A549 (cell line): ENCODE results near the gene CNBD2.

ENCODE experiments used
- CBX8 ChIP-seq: fragments of 200-600 bp; sonication (generic); IDR thresholded peaks from 2 replicates; pipeline ENCODE4 v1.6.1; 2016
- CEBPB ChIP-seq, 2 experiments: fragments of >200 bp in 1 of 2; sonication (Bioruptor Twin) in 1 of 2; formaldehyde crosslinking in 1 of 2; IDR thresholded peaks; 2 replicates each; pipeline ENCODE4 v1.6.1; 2012 to 2016
- EHMT2 ChIP-seq: fragments of 200-600 bp; sonication (generic); IDR thresholded peaks from 2 replicates; pipeline ENCODE4 v1.6.1; 2016; ENCODE audit warnings: antibody characterized with exemption, low read depth, mild to moderate bottlenecking, moderate library complexity
- MAZ ChIP-seq: fragments of 150-350 bp; IDR thresholded peaks from 2 replicates; pipeline ENCODE4 v1.6.1; 2014; ENCODE audit warnings: antibody characterized with exemption, low read depth, low read length, borderline replicate concordance
- MYC ChIP-seq: IDR thresholded peaks from 2 replicates; pipeline ENCODE4 v1.6.1; 2012; ENCODE audit warnings: mild to moderate bottlenecking, inconsistent platforms, low read length, improper control_type of control experiment, borderline replicate concordance
- POLR2A ChIP-seq: IDR thresholded peaks from 2 replicates; pipeline ENCODE4 v1.6.1; 2012; ENCODE audit warnings: mild to moderate bottlenecking, low read length
- RAD21 ChIP-seq, 2 experiments: fragments of >200 bp in 1 of 2; sonication (Bioruptor Twin) in 1 of 2; formaldehyde crosslinking in 1 of 2; IDR thresholded peaks in 1 of 2; conservative IDR thresholded peaks in 1 of 2; 2 replicates in 1 of 2; 3 replicates in 1 of 2; pipeline ENCODE4 v1.6.1; 2012 to 2018; ENCODE audit warnings: inconsistent platforms in 1 of 2
- ZFP36 ChIP-seq: fragments of 450-650 bp; IDR thresholded peaks from 2 replicates; pipeline ENCODE4 v1.6.1; 2014; ENCODE audit warnings: borderline replicate concordance; ENCODE audit not compliant: partially characterized antibody
- TF ChIP-seq, protein P1 (sequence below): fragments of >200 bp; sonication (Bioruptor Twin); formaldehyde crosslinking; IDR thresholded peaks from 3 replicates; pipeline ENCODE4 v1.5.1; 2016
- TF ChIP-seq, protein P2 (sequence below): fragments of 200-600 bp; sonication (generic); IDR thresholded peaks from 2 replicates; pipeline ENCODE4 v1.6.1; 2016; ENCODE audit warnings: antibody characterized with exemption, mild to moderate bottlenecking, moderate library complexity

DNA sequence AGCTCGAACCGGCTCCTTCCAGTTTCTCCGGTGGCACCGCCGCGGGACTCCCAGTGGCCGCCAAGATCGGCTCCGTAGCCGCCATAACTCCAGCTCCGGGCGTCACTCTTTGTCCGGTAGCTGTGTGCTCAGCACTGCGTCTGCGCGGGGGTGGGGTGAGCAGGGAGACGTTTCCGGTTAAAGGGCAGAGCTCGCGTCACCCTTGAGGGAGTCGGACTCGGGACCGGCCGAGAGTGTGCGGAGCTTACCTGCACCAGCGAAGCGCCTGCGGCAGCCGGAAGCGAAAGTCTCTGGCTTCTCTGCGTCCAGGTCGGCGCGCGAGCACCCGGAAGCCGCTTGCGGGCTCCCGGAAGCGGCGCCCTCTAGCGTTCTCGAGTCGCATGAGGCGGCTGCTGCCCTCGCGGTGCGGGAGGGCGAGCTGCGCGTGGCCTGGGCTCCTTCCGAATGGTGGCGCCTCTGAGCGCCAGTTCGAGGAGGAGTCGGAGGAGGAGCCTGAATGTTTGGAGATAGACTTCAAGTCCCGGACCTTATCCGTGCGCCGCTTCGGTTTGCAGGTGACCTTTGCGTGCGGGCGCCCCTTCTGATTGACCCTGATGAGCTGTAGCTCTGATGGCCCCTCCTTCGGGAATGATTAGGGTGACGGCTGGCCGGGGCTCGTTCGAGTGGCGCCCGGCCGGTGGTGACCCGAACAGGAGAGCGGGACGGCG, 14.0 kb upstream of the CNBD2 start, which contains the start of gene SCAND1:
- TF ChIP-seq POLR2A (peak; percentile 85), CBX8 (no peak), MYC (peak; percentile 98), EHMT2 (no peak), ZFP36 (no peak), MAZ (0 out of 2 replicates have a peak, but pooled peaks have one; percentile 30), RAD21 (conservative IDR thresholded peaks at IDR 0.05 in 1 of 2, IDR thresholded peaks at IDR 0.05 in 1 of 2) (peak; percentile 46 to 69; a peak in 4 of 5 replicates), CEBPB (IDR thresholded peaks at IDR 0.05) (0 out of 4 replicates have a peak, but pooled peaks of 1 of the 2 experiments have one; percentile 22)
- TF ChIP-seq, protein P1, sequence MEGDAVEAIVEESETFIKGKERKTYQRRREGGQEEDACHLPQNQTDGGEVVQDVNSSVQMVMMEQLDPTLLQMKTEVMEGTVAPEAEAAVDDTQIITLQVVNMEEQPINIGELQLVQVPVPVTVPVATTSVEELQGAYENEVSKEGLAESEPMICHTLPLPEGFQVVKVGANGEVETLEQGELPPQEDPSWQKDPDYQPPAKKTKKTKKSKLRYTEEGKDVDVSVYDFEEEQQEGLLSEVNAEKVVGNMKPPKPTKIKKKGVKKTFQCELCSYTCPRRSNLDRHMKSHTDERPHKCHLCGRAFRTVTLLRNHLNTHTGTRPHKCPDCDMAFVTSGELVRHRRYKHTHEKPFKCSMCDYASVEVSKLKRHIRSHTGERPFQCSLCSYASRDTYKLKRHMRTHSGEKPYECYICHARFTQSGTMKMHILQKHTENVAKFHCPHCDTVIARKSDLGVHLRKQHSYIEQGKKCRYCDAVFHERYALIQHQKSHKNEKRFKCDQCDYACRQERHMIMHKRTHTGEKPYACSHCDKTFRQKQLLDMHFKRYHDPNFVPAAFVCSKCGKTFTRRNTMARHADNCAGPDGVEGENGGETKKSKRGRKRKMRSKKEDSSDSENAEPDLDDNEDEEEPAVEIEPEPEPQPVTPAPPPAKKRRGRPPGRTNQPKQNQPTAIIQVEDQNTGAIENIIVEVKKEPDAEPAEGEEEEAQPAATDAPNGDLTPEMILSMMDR, result peak; percentile 99
- TF ChIP-seq, protein P2, sequence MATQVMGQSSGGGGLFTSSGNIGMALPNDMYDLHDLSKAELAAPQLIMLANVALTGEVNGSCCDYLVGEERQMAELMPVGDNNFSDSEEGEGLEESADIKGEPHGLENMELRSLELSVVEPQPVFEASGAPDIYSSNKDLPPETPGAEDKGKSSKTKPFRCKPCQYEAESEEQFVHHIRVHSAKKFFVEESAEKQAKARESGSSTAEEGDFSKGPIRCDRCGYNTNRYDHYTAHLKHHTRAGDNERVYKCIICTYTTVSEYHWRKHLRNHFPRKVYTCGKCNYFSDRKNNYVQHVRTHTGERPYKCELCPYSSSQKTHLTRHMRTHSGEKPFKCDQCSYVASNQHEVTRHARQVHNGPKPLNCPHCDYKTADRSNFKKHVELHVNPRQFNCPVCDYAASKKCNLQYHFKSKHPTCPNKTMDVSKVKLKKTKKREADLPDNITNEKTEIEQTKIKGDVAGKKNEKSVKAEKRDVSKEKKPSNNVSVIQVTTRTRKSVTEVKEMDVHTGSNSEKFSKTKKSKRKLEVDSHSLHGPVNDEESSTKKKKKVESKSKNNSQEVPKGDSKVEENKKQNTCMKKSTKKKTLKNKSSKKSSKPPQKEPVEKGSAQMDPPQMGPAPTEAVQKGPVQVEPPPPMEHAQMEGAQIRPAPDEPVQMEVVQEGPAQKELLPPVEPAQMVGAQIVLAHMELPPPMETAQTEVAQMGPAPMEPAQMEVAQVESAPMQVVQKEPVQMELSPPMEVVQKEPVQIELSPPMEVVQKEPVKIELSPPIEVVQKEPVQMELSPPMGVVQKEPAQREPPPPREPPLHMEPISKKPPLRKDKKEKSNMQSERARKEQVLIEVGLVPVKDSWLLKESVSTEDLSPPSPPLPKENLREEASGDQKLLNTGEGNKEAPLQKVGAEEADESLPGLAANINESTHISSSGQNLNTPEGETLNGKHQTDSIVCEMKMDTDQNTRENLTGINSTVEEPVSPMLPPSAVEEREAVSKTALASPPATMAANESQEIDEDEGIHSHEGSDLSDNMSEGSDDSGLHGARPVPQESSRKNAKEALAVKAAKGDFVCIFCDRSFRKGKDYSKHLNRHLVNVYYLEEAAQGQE, result 0 out of 2 replicates have a peak, but pooled peaks have one; percentile 19
